Smooth muscle cell (in vitro differentiated cells): ENCODE measurements around the gene PPDPF. TPM values are rescaled to one million over a fixed set of nuclear protein-coding genes. Genes with fewer than 3 reads are reported as not detected.

Experiments
- DNase-seq: peaks from one replicate; lab custom pipeline; 2025; ENCODE audit not compliant: unreplicated experiment; lab: John Stamatoyannopoulos, UW
- H2AFZ ChIP-seq: fragments of 200-600 bp; sonication (generic); 2 replicates; pipeline ENCODE4 v1.6.0; 2016; ENCODE audit warnings: antibody characterized with exemption, low read depth, mild to moderate bottlenecking
- H3F3A ChIP-seq: fragments of 200-600 bp; sonication (generic); 2 replicates; pipeline ENCODE4 v1.6.0; 2017; ENCODE audit warnings: antibody characterized with exemption, low read depth
- H3K27ac ChIP-seq: fragments of 200-600 bp; sonication (generic); 2 replicates; pipeline ENCODE4 v1.5.1; 2016; ENCODE audit warnings: low read depth, mild to moderate bottlenecking
- H3K27me3 ChIP-seq: fragments of 200-600 bp; sonication (generic); 2 replicates; pipeline ENCODE4 v1.6.1; 2016; ENCODE audit warnings: low read depth, mild to moderate bottlenecking
- H3K36me3 ChIP-seq: fragments of 200-600 bp; sonication (generic); 2 replicates; pipeline ENCODE4 v1.5.1; 2016; ENCODE audit warnings: low read depth
- H3K4me1 ChIP-seq: fragments of 200-600 bp; sonication (generic); 2 replicates; pipeline ENCODE4 v1.5.1; 2016; ENCODE audit warnings: low read depth
- H3K4me2 ChIP-seq: fragments of 200-600 bp; sonication (generic); 2 replicates; pipeline ENCODE4 v1.6.0; 2016; ENCODE audit warnings: mild to moderate bottlenecking
- H3K4me3 ChIP-seq: fragments of 200-600 bp; sonication (generic); 2 replicates; pipeline ENCODE4 v1.5.1; 2016; ENCODE audit warnings: mild to moderate bottlenecking
- H3K79me2 ChIP-seq: fragments of 200-600 bp; sonication (generic); 2 replicates; pipeline ENCODE4 v1.6.0; 2016; ENCODE audit warnings: low read depth, mild to moderate bottlenecking
- H3K9ac ChIP-seq: fragments of 200-600 bp; sonication (generic); 2 replicates; pipeline ENCODE4 v1.6.0; 2016; ENCODE audit warnings: low read depth
- H3K9me3 ChIP-seq: fragments of 200-600 bp; sonication (generic); replicated peaks from 2 replicates; pipeline ENCODE4 v1.5.1; 2016; ENCODE audit warnings: low read depth
- H4K20me1 ChIP-seq: fragments of 200-600 bp; sonication (generic); 2 replicates; pipeline ENCODE4 v1.6.0; 2016; ENCODE audit warnings: low read depth
- WGBS: methylation state at CpG from one replicate; pipeline ENCODE4 v1.1.7; 2016; ENCODE audit warnings: low lambda C conversion rate; 5-methylcytosine and 5-hydroxymethylcytosine counted together
- polyA plus RNA-seq: library from polyadenylated mRNA; unstranded; fragments of >200 nt; fragmentation: Nextera tagmentation; extraction: Ambion mirVana; gene quantifications from 2 replicates; pipeline ENCODE4 v1.2.1, GENCODE V29; 2016
- total RNA-seq: library from RNA; depleted of rRNA; stranded (reverse); fragments of >200 nt; gene quantifications from 2 replicates; pipeline ENCODE4 v1.2.3, GENCODE V29; 2014
- TF ChIP-seq, protein P1 (sequence below): fragments of 200-600 bp; sonication (generic); IDR thresholded peaks from 2 replicates; pipeline ENCODE4 v1.5.1; 2017; ENCODE audit warnings: borderline replicate concordance, mild to moderate bottlenecking, antibody characterized with exemption; ENCODE audit not compliant: insufficient read depth, poor library complexity, severe bottlenecking

The PPDPF gene
- total and polyA plus RNA-seq, 2 experiments from 2014 or later, result 118 to 365 TPM

- H3K9me3 ChIP-seq, result no peaks in the 10 kb centered on the region
- peak overlapping the region; percentile 100 for H3K4me2 ChIP-seq
- TF ChIP-seq, protein P1, sequence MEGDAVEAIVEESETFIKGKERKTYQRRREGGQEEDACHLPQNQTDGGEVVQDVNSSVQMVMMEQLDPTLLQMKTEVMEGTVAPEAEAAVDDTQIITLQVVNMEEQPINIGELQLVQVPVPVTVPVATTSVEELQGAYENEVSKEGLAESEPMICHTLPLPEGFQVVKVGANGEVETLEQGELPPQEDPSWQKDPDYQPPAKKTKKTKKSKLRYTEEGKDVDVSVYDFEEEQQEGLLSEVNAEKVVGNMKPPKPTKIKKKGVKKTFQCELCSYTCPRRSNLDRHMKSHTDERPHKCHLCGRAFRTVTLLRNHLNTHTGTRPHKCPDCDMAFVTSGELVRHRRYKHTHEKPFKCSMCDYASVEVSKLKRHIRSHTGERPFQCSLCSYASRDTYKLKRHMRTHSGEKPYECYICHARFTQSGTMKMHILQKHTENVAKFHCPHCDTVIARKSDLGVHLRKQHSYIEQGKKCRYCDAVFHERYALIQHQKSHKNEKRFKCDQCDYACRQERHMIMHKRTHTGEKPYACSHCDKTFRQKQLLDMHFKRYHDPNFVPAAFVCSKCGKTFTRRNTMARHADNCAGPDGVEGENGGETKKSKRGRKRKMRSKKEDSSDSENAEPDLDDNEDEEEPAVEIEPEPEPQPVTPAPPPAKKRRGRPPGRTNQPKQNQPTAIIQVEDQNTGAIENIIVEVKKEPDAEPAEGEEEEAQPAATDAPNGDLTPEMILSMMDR, result no peak
- H2AFZ ChIP-seq, result no peak overlapping the region
- no peaks in the 10 kb centered on the region for H3K27me3 ChIP-seq
- H3K4me3 ChIP-seq, result peak overlapping the region; percentile 87
- H3K9ac ChIP-seq, result peak overlapping the region; percentile 93
- H3K27ac ChIP-seq, result no peak overlapping the region
- DNase-seq, result no peak
- no peaks in the 10 kb centered on the region for H4K20me1 ChIP-seq
- H3K79me2 ChIP-seq, result no peaks in the 10 kb centered on the region
- no peaks in the 10 kb centered on the region for H3K36me3 ChIP-seq
- 74% methylated on average over 33 of the region's 38 CpGs for WGBS
- peaks cover 18% of the 10 kb centered on the region for H3F3A ChIP-seq
- H3K4me1 ChIP-seq, result peaks cover 8% of the 10 kb centered on the region
Observed at GRCh38 chr20:63554361-63555278, 34.1 kb downstream of the PPDPF start.

DNA sequence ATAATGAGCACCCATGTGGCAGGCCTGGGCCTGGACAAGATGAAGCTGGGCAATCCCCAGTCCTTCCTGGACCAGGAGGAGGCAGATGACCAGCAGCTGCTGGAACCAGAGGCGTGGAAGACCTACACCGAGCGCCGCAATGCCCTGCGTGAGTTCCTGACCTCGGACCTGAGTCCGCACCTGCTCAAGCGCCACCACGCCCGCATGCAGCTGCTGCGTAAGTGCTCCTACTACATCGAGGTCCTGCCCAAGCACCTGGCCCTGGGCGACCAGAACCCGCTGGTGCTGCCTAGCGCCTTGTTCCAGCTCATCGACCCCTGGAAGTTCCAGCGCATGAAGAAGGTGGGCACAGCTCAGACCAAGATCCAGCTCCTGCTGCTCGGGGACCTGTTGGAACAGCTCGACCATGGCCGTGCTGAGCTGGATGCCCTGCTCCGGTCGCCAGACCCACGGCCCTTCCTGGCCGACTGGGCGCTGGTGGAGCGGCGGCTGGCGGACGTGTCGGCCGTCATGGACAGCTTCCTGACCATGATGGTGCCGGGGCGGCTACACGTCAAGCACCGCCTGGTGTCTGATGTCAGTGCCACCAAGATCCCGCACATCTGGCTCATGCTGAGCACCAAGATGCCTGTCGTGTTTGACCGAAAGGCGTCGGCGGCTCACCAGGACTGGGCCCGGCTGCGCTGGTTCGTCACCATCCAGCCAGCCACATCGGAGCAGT lies 35.3 kb downstream of the PPDPF start:
- Histone ChIP-seq H3K79me2 (no peaks in the 10 kb centered on the region), H3K27me3 (no peaks in the 10 kb centered on the region), H2AFZ (no peak overlapping the region), H3F3A (peaks cover 18% of the 10 kb centered on the region), H3K9me3 (no peaks in the 10 kb centered on the region), H3K4me2 (no peak overlapping the region), H3K27ac (no peak overlapping the region), H3K9ac (no peak overlapping the region), H3K4me1 (peaks cover 8% of the 10 kb centered on the region), H3K36me3 (no peaks in the 10 kb centered on the region), H3K4me3 (no peak overlapping the region), H4K20me1 (no peaks in the 10 kb centered on the region)
- 98% methylated on average over 45 of the region's 45 CpGs for WGBS
- TF ChIP-seq, protein P1, result no peak
- no peak for DNase-seq

DNA sequence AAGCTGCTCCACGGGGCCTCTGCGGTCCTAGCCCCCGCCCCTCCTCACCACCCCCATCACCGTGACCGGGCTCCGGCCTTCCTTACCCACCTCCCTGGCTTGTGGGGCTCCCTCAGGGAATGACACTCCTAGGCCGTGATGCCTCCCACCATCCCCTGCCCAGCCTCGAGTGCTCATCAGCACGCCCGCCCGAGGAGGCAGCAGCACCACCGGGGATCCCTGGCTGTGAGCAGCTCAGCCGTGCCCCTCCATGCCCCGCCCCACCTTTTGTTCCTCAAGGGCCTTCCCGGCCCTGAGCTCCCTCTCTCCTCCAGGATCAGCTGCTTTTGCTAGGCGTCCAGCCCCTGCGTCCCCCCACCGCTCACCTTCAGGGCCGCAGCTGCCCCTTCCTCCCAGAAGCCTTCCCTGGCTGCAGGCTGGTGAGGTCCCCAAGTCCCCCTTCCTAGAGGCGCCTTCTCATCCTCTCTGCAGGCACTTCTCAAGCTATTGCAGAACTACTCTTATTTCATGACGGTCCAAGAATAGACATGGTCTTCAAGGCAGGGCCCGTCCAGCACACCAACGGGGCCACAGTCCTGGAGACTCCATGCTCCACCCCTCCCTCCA lies 36.4 kb downstream of the PPDPF start:
- TF ChIP-seq, protein P1, result no peak
- Histone ChIP-seq H3K4me3 (no peak overlapping the region), H3K9me3 (no peaks in the 10 kb centered on the region), H3K9ac (no peak overlapping the region), H3K79me2 (no peaks in the 10 kb centered on the region), H3K4me1 (peaks cover 8% of the 10 kb centered on the region), H3K4me2 (no peak overlapping the region), H3K27ac (no peak overlapping the region), H3K36me3 (no peaks in the 10 kb centered on the region), H3F3A (peaks cover 18% of the 10 kb centered on the region), H4K20me1 (no peaks in the 10 kb centered on the region), H3K27me3 (no peaks in the 10 kb centered on the region), H2AFZ (no peak overlapping the region)
- DNase-seq, result no peak
- WGBS, result 83% methylated on average over 19 of the region's 23 CpGs
